Loucy (cell line): ENCODE measurements around the gene MIA2.

Source experiments
- H2AFZ ChIP-seq: fragments of 200-600 bp; sonication (generic); 2 replicates; pipeline ENCODE4 v1.6.0; 2016; ENCODE audit warnings: antibody characterized with exemption, mild to moderate bottlenecking, low read length, moderate library complexity
- H3F3A ChIP-seq: fragments of 200-600 bp; 2 replicates; pipeline ENCODE4 v1.6.0; 2016; ENCODE audit warnings: antibody characterized with exemption, low read depth, mild to moderate bottlenecking
- H3K27me3 ChIP-seq: fragments of 200-600 bp; sonication (generic); 2 replicates; pipeline ENCODE4 v1.6.1; 2014; ENCODE audit warnings: low read length, mild to moderate bottlenecking; ENCODE audit not compliant: insufficient read depth, poor library complexity, severe bottlenecking
- H3K36me3 ChIP-seq: fragments of 200-600 bp; sonication (generic); 2 replicates; pipeline ENCODE4 v1.6.1; 2016; ENCODE audit warnings: low read length; ENCODE audit not compliant: insufficient read depth
- H3K4me1 ChIP-seq: fragments of 200-600 bp; sonication (generic); 2 replicates; pipeline ENCODE4 v1.5.1; 2014; ENCODE audit warnings: low read length, mild to moderate bottlenecking; ENCODE audit not compliant: insufficient read depth, poor library complexity, severe bottlenecking
- H3K4me2 ChIP-seq: fragments of 200-600 bp; sonication (generic); 2 replicates; pipeline ENCODE4 v1.6.0; 2014; ENCODE audit warnings: antibody characterized with exemption, low read length, low read depth, mild to moderate bottlenecking; ENCODE audit not compliant: poor library complexity, severe bottlenecking
- H3K4me3 ChIP-seq: fragments of 200-600 bp; sonication (generic); 2 replicates; pipeline ENCODE4 v1.5.1; 2014; ENCODE audit warnings: low read length, mild to moderate bottlenecking, mixed read lengths; ENCODE audit not compliant: poor library complexity, severe bottlenecking
- H3K79me2 ChIP-seq: fragments of 200-600 bp; sonication (generic); 2 replicates; pipeline ENCODE4 v1.6.1; 2014; ENCODE audit warnings: low read length; ENCODE audit not compliant: insufficient read depth
- H3K9ac ChIP-seq: fragments of 200-600 bp; sonication (generic); 2 replicates; pipeline ENCODE4 v1.6.0; 2014; ENCODE audit warnings: mild to moderate bottlenecking, low read depth, low read length, moderate library complexity; ENCODE audit not compliant: poor library complexity, severe bottlenecking
- H3K9me2 ChIP-seq: fragments of 200-600 bp; sonication (generic); replicated peaks from 2 replicates; pipeline ENCODE4 v1.6.1; 2016; ENCODE audit warnings: low read depth, low read length, mixed read lengths
- H3K9me3 ChIP-seq: fragments of 200-600 bp; sonication (generic); 2 replicates; pipeline ENCODE4 v1.6.1; 2014; ENCODE audit warnings: mild to moderate bottlenecking, antibody characterized with exemption, low read length, low read depth; ENCODE audit not compliant: insufficient read depth
- H4K20me1 ChIP-seq: fragments of 200-600 bp; sonication (generic); 2 replicates; pipeline ENCODE4 v1.6.0; 2014; ENCODE audit warnings: antibody characterized with exemption, low read length, mild to moderate bottlenecking; ENCODE audit not compliant: insufficient read depth, poor library complexity, severe bottlenecking
- EZH2phosphoT487 ChIP-seq: fragments of 200-600 bp; IDR thresholded peaks from 2 replicates; pipeline ENCODE4 v1.6.1; 2018; ENCODE audit warnings: antibody characterized with exemption, mild to moderate bottlenecking, moderate library complexity, borderline replicate concordance
- TF ChIP-seq, protein P1 (sequence below): fragments of 200-600 bp; sonication (generic); conservative IDR thresholded peaks from 2 replicates; pipeline ENCODE4 v1.5.1; 2014; ENCODE audit warnings: mild to moderate bottlenecking, antibody characterized with exemption, low read length

MIA2 gene

GRCh38 chr14:39398382-39398781 lies 164.7 kb downstream of the MIA2 start:
- H3K4me1 ChIP-seq: no peaks in the 10 kb centered on the region
- H3K9me3 ChIP-seq: no peaks in the 10 kb centered on the region
- no peak overlapping the region for H3K4me2 ChIP-seq
- no peaks in the 10 kb centered on the region for H3F3A ChIP-seq
- no peaks in the 10 kb centered on the region for H3K27me3 ChIP-seq
- H3K4me3 ChIP-seq: no peak overlapping the region
- H4K20me1 ChIP-seq: peaks cover 3% of the 10 kb centered on the region
- H3K79me2 ChIP-seq: no peaks in the 10 kb centered on the region
- H2AFZ ChIP-seq: no peak overlapping the region
- TF ChIP-seq, protein P1, sequence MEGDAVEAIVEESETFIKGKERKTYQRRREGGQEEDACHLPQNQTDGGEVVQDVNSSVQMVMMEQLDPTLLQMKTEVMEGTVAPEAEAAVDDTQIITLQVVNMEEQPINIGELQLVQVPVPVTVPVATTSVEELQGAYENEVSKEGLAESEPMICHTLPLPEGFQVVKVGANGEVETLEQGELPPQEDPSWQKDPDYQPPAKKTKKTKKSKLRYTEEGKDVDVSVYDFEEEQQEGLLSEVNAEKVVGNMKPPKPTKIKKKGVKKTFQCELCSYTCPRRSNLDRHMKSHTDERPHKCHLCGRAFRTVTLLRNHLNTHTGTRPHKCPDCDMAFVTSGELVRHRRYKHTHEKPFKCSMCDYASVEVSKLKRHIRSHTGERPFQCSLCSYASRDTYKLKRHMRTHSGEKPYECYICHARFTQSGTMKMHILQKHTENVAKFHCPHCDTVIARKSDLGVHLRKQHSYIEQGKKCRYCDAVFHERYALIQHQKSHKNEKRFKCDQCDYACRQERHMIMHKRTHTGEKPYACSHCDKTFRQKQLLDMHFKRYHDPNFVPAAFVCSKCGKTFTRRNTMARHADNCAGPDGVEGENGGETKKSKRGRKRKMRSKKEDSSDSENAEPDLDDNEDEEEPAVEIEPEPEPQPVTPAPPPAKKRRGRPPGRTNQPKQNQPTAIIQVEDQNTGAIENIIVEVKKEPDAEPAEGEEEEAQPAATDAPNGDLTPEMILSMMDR: no peak
- TF ChIP-seq EZH2phosphoT487: no peak
- no peaks in the 10 kb centered on the region for H3K9me2 ChIP-seq
- H3K36me3 ChIP-seq: peaks cover 30% of the 10 kb centered on the region; the same call in 1 of the 2 replicates
- H3K9ac ChIP-seq: no peak overlapping the region

GRCh38 chr14:39406560-39406959 lies 172.8 kb downstream of the MIA2 start:
- Histone ChIP-seq H3K9me2 (no peaks in the 10 kb centered on the region), H3K4me3 (no peak overlapping the region), H3K9me3 (no peaks in the 10 kb centered on the region), H3F3A (no peaks in the 10 kb centered on the region), H3K4me2 (no peak overlapping the region), H3K36me3 (no peaks in the 10 kb centered on the region), H3K4me1 (no peaks in the 10 kb centered on the region), H2AFZ (no peak overlapping the region), H3K27me3 (no peaks in the 10 kb centered on the region), H3K9ac (no peak overlapping the region), H4K20me1 (peaks cover 3% of the 10 kb centered on the region), H3K79me2 (peaks cover 4% of the 10 kb centered on the region; the same call in 1 of the 2 replicates)
- TF ChIP-seq, protein P1: no peak
- no peak for TF ChIP-seq EZH2phosphoT487

DNA sequence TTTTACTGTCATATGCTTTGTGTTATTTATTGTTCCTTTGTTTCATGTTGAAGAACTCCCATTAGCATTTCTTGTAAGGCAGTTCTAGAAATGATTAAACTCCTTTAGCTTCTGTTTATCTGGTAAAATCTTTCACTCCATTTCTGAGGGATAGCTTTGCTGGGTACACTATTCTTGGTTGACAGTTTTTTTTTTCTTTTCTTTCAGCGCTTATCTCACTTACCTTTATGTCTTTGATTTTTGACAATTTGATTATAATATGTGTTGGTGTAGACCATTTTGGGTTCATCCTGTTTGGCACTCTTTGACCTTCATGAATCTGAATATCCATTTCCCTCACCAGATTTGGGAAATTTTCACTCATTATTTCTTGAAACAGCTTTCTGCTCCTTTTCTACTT lies 182.4 kb downstream of the MIA2 start:
- Histone ChIP-seq H4K20me1 (no peaks in the 10 kb centered on the region), H3K4me1 (no peaks in the 10 kb centered on the region), H3K4me2 (no peak overlapping the region), H2AFZ (no peak overlapping the region), H3K36me3 (peaks cover 8% of the 10 kb centered on the region), H3K9me3 (peaks cover 13% of the 10 kb centered on the region; the same call in 1 of the 2 replicates), H3K27me3 (no peaks in the 10 kb centered on the region), H3K79me2 (peaks cover 25% of the 10 kb centered on the region; the same call in 1 of the 2 replicates), H3F3A (no peaks in the 10 kb centered on the region), H3K9me2 (no peaks in the 10 kb centered on the region), H3K9ac (no peak overlapping the region), H3K4me3 (no peak overlapping the region)
- TF ChIP-seq, protein P1: no peak
- TF ChIP-seq EZH2phosphoT487: no peak
